Lower leg skin (tissue), 4 donors: ENCODE results near the gene MGLL. TPM values are rescaled to one million over a fixed set of nuclear protein-coding genes. Genes with fewer than 3 reads are reported as not detected.

ENCODE experiments used
- DNase-seq, 2 donors: peaks; one replicate each; pipeline ENCODE4 v3.0.0-alpha.2; 2019; ENCODE audit warnings: low spot score in 2 of 2
- H3K4me3 ChIP-seq: fragments of 200-600 bp; sonication (generic); 2 replicates; pipeline ENCODE4 v1.5.1; 2017; ENCODE audit warnings: mild to moderate bottlenecking, low read depth; ENCODE audit not compliant: poor library complexity, severe bottlenecking
- POLR2A ChIP-seq, 2 donors: fragments of 450-650 bp; IDR thresholded peaks; one replicate each; pipeline ENCODE4 v1.6.1; 2016 to 2017; ENCODE audit warnings: antibody characterized with exemption in 2 of 2, mild to moderate bottlenecking in 1 of 2, moderate library complexity in 1 of 2
- WGBS, 2 donors: methylation state at CpG; one replicate each; pipeline ENCODE4 v1.1.5; 2018; 5-methylcytosine and 5-hydroxymethylcytosine counted together
- intact Hi-C: fragments of 100-400 bp; cut with DNase I; formaldehyde crosslinking; loops from one replicate; pipeline ENCODE4 v1.15.0; 2023; ENCODE audit warnings: low total_unique reads
- total RNA-seq, 4 donors: library from RNA; depleted of rRNA; stranded (reverse); fragments of >200 nt; gene quantifications; one replicate each; pipeline ENCODE4 v1.1.0, GENCODE V29; 2016
- TF ChIP-seq, protein P1 (sequence below), 3 donors: fragments of 450-650 bp; IDR thresholded peaks; one replicate each; pipeline ENCODE4 v1.5.1; 2016; ENCODE audit warnings: antibody characterized with exemption in 3 of 3, mild to moderate bottlenecking in 3 of 3, moderate library complexity in 2 of 3

Gene MGLL
- total RNA-seq, 4 donors from 2014 or later: 44.0 to 57.4 (median 48.0) TPM

DNA sequence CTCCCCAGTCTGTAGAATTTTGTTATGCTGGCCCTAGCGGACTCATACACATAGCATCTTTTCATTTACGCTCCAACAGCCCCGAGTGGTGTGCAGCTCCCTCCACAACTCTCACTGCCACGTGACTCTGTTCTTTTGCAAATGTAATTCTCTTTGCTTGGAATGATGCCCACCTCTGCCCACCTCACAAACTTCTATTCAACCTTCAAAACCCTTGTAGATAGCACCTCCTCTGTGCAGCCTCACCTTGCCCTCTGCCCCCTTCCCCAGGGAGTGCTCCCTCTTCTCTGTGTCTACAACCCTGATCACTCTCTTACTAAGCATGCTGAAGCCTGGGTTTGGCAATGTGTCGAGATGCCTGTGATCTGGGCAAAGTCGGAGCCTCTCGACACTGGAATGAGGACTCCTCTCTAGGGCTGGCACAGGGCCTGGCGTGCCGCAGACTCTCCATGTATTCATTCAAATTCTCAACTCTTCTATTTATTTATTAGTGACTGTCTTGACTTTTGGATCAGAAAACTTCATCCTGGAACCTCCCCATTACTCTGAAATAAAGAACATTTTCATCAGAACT lies 73.5 kb downstream of the MGLL start:
- DNase-seq: no peak
- intact Hi-C loops: no loop called here
- TF ChIP-seq POLR2A (IDR thresholded peaks at IDR 0.05): no peak
- TF ChIP-seq, protein P1, sequence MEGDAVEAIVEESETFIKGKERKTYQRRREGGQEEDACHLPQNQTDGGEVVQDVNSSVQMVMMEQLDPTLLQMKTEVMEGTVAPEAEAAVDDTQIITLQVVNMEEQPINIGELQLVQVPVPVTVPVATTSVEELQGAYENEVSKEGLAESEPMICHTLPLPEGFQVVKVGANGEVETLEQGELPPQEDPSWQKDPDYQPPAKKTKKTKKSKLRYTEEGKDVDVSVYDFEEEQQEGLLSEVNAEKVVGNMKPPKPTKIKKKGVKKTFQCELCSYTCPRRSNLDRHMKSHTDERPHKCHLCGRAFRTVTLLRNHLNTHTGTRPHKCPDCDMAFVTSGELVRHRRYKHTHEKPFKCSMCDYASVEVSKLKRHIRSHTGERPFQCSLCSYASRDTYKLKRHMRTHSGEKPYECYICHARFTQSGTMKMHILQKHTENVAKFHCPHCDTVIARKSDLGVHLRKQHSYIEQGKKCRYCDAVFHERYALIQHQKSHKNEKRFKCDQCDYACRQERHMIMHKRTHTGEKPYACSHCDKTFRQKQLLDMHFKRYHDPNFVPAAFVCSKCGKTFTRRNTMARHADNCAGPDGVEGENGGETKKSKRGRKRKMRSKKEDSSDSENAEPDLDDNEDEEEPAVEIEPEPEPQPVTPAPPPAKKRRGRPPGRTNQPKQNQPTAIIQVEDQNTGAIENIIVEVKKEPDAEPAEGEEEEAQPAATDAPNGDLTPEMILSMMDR (IDR thresholded peaks at IDR 0.05): no peak
- H3K4me3 ChIP-seq: no peak overlapping the region
- WGBS, 2 donors: 64 to 67% methylated on average over 9 of the region's 9 CpGs

DNA sequence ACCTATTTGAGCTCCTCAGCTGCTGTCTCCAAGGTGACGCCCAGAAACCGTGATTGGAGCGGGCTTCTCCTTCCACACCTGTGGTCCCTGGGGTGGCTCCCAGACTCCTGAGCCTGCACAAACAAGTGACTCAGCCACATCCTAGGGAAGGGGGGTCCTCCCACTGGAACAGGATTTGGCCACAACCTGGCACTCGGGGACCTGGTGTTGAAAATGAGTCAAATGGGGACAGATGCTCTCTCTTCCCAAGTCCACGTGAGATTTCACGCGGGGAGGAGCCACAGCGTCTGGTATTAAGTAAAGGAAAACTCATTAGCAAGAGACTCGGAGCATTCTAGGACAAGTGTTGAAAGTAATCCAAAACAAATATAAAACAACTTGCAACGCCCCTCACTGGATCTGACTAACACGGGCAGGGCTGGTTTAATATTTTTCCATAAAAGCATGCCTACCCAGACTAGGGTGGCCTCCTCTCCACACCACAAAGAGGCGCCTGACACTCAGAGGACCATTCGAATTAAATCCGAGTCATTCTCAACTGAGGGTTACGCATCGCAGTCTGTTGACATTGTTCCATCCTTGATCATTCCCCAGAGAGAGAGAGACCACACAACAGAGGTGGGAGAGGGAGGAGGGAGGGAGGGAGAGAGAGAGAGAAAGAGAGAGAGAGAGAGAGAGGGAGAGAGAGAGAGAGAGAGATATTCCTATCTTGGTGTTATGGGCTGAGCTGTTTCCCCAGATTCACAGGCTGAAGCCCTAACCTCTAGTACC lies 74.4 kb downstream of the MGLL start:
- peak; percentile 81 to 95 for DNase-seq
- intact Hi-C loops: no loop called here

DNA sequence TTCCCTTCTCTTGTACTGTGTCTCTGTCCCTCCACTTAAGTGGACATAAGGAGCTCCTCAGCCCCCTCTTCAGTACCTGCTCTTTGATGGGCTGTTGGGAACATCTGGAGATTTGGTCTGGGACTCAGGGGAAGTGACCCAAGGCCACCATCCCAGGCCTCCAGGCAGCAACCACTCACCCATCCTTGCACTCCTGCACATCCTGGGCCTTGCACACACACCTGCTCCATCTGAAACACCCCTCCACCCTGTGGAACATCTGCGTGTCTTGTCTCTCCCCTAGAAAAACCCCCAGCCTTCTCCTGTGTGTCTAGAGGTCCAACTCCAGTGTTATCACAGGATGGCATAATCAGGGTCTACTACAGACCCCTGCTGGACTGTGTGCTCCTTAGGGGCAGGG lies 75.2 kb downstream of the MGLL start:
- 88 to 91% methylated on average over 1 of the region's 1 CpG for WGBS, 2 donors

More for the DNA sequence above, 74.4 kb downstream of the MGLL start:
- H3K4me3 ChIP-seq: no peak overlapping the region
- 36 to 40% methylated on average over 13 to 16 of the region's 16 CpGs for WGBS, 2 donors
- TF ChIP-seq, protein P1 (IDR thresholded peaks at IDR 0.05): no peak
- TF ChIP-seq POLR2A (IDR thresholded peaks at IDR 0.05): no peak

DNA sequence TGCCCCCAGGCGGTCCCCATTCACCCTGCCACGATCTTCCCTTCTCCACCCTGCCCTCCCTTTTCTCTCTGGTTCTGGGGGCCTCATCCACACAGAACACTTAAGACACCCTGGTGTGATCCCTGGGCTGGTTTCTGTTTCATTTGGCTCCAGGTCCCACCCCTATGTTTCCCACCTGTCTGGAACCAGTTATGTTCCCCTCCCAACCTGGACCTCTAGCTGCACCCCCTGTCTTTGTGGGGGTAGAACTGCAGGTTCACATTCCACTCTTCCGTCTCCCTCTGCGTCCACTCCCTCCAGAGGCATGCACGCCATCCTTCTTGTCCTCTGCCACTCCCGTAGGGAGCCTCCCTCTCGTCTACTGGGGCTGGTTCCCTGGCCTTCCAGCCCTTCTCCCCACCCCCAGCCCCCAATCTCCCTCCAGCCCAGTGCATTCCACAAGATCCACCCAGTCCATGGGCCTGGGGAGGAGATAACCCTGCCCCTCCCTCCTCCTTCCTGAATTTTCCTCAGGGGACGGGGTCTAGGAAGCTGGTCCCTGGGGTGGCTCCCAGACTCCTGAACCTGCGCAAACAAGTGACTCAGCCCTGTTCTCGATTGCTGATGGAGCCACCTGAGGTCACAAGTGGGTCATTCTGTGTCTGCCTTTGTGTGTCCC lies 75.8 kb downstream of the MGLL start:
- WGBS, 2 donors: 66 to 72% methylated on average over 9 to 10 of the region's 10 CpGs
- DNase-seq: no peak
- no peak for TF ChIP-seq POLR2A (IDR thresholded peaks at IDR 0.05)
- TF ChIP-seq, protein P1 (IDR thresholded peaks at IDR 0.05): no peak
- intact Hi-C loops: no loop called here
- H3K4me3 ChIP-seq: no peak overlapping the region

More for the DNA sequence above, 75.2 kb downstream of the MGLL start:
- H3K4me3 ChIP-seq: no peak overlapping the region
- TF ChIP-seq POLR2A (IDR thresholded peaks at IDR 0.05): no peak
- TF ChIP-seq, protein P1 (IDR thresholded peaks at IDR 0.05): no peak
- intact Hi-C loops: no loop called here
- DNase-seq: no peak

DNA sequence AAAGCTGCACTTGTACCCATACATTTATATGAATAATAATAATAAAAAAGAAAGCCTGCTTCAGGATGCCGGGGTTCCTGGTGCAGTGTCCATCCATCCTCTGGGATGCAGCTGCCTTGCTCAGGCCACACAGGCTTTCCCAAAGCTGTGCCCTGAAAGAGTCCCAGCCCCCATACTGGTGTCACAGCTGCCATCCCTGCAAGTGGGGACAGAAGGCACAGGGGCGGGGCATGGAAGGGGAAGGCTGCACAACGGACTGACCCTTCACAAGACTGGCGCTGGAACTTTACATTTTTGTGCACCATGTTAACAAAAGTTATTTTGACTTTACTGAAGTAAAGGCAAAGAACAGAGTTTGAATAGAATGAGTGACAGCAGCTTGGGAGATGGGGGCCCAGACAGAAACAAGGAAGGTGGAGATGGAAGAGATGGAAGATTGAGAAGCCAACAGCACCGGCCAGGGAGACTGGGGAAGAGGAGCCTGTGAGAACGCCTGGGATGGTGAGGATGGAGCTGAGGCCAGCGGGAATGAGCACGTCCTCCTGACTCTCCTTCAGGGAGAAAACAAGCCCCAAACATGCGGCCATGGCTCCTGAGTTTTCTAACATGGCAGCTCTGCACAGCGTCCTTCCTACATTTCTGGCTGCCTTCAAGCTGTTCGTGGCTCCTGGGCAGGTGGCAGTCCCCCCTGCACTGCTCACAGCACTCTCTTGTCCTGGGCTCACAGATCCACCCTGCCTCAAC lies 76.5 kb downstream of the MGLL start:
- no peak for DNase-seq
- TF ChIP-seq POLR2A (IDR thresholded peaks at IDR 0.05): no peak
- TF ChIP-seq, protein P1 (IDR thresholded peaks at IDR 0.05): no peak
- intact Hi-C loops: no loop called here
- H3K4me3 ChIP-seq: no peak overlapping the region
- 86 to 91% methylated on average over 11 of the region's 11 CpGs for WGBS, 2 donors
